Cardiac fibroblast (primary cell): ENCODE data around the gene LAMA2.

ENCODE experiments used
- DNase-seq, 2 donors: peaks; one replicate each; pipeline versions ENCODE4 v3.0.0 to v3.0.0-alpha.2; 2010; ENCODE audit warnings: low read depth in 2 of 2
- H3K4me3 ChIP-seq, 2 donors: replicated peaks in 1 of 2; 1 replicate in 1 of 2; 2 replicates in 1 of 2; pipeline ENCODE4 v1.5.1; 2011; ENCODE audit warnings: low read depth in 2 of 2, low read length in 2 of 2, mild to moderate bottlenecking in 2 of 2, moderate library complexity in 1 of 2
- TF ChIP-seq, protein P1 (sequence below): IDR thresholded peaks from one replicate; pipeline ENCODE4 v1.5.1; 2011; ENCODE audit warnings: low read depth, mild to moderate bottlenecking, low read length, inconsistent platforms

Gene LAMA2

DNA sequence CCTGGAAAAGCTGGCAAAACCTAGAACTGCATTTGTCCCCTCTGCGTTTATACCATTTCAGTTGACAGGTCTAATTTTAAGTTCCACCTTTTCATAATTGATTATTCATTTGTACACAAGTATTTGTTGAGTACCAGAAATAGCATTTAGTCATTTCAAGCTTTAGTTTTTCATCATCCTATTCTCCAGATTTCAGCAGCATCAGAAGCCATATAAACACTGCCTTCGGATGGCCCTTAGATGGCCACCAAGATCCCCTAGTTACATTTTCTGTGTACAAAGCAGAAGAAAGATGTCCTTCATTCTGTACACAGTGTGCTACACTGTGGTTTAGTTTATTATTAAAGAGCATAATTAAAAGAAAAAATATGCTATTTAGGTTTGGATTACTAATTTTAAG, 131.4 kb downstream of the LAMA2 start:
- DNase-seq: no peak
- TF ChIP-seq, protein P1, sequence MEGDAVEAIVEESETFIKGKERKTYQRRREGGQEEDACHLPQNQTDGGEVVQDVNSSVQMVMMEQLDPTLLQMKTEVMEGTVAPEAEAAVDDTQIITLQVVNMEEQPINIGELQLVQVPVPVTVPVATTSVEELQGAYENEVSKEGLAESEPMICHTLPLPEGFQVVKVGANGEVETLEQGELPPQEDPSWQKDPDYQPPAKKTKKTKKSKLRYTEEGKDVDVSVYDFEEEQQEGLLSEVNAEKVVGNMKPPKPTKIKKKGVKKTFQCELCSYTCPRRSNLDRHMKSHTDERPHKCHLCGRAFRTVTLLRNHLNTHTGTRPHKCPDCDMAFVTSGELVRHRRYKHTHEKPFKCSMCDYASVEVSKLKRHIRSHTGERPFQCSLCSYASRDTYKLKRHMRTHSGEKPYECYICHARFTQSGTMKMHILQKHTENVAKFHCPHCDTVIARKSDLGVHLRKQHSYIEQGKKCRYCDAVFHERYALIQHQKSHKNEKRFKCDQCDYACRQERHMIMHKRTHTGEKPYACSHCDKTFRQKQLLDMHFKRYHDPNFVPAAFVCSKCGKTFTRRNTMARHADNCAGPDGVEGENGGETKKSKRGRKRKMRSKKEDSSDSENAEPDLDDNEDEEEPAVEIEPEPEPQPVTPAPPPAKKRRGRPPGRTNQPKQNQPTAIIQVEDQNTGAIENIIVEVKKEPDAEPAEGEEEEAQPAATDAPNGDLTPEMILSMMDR: no peak
- H3K4me3 ChIP-seq: no peak overlapping the region

DNA sequence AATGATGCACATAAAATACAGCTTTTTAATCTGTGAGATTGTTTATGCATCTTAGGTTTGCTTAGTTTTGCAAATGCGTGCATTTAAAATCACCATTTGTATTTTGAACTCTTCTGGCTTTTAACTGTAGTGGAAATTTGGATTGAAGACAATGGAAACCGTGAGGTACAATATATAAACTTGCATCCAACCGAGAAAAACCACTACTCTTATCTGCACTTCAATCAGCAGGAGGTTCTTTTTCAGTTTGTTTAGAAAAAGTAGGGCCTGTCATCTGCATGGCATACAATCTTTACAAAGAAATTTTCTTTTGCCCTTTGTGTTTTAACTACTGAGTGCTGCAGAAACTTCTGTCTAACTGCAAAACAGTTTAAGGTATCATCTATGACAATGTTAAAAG, 132.8 kb downstream of the LAMA2 start:
- H3K4me3 ChIP-seq: no peak overlapping the region
- TF ChIP-seq, protein P1: no peak
- no peak for DNase-seq

DNA sequence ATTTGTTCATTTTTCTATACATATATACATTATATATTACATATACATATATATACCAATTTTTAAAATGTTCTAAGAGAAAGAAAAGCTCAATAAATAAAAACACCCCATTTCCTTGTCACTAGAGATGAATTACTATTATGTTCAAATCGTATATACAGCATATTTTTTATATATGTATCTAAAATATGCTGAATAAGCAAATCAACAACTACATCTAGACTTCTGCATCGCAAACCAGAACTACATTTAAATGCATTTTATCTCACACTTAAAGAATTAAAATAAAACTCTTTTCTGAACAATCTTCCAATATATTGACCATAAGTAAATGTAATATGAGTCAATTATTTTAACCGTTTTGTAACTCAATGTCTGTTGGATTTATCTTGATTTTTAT, 133.9 kb downstream of the LAMA2 start:
- no peak for DNase-seq
- no peak overlapping the region for H3K4me3 ChIP-seq
- TF ChIP-seq, protein P1: no peak

DNA sequence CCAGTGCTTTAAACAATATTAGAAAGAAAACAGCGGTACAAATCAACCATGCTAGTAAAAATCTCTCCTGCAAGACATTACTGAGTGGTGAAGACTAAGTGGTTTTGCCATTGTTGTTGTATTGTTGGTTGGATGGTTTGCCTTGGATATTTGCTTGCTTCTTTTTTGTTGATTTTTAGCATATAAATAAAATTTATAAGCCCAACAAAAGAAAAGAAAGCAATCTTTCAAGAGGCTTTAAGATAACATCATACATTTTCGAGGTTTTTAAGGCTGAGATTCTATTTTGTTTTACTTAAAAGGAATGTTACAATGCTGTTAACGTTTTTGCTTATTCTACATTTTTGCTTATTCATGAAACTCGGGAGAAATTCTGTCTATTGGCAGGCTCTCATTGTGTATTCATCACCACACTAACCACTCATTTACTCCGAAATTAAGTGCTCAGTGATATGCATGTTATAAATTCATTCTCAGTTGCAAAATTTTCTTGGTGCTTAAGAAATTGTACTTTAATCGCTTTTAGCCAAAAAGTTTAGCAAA, 139.1 kb downstream of the LAMA2 start:
- TF ChIP-seq, protein P1: no peak
- DNase-seq: no peak
- no peak overlapping the region for H3K4me3 ChIP-seq

DNA sequence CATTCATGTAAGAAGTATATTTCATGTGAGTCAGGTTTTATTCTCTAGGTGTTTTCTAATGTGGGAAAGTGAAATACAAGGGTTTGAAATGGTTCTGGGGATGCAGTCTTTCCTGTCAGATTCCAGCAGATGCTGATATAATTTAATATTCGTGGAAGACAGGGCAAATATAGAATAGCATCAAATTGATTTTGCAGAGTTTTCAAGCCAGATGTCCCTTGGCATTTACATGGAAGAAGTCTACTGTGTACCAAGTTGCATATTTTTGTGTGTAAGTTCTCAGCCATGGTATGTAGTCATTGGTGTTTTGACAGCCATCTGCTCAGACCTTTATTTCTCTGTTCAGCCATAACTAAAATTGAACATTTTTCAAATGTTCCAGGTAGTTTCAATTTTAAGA, 143.7 kb downstream of the LAMA2 start:
- H3K4me3 ChIP-seq: no peak overlapping the region
- no peak for DNase-seq
- TF ChIP-seq, protein P1: no peak

DNA sequence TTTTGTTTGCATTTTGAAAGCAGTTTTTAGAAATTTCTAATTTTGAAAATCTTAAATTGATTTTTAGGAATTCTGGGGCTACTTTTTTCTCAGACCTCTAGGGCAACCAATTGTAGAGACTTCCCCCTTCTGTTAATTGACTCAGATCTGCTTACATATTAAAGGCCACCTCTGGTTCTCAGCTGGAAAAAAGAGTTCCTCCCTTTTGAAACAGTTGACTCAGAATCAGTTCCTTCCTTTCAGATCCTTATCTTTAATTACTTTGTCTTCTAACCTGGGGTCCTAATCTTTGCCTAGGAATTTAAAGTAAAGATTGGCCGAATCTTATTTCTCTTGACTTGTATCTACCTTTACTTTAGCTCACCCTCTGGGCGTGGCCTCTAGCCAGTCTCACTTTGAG, 146.8 kb downstream of the LAMA2 start:
- TF ChIP-seq, protein P1: no peak
- H3K4me3 ChIP-seq: no peak overlapping the region
- DNase-seq: peak in 1 of 2 donors; percentile 19

DNA sequence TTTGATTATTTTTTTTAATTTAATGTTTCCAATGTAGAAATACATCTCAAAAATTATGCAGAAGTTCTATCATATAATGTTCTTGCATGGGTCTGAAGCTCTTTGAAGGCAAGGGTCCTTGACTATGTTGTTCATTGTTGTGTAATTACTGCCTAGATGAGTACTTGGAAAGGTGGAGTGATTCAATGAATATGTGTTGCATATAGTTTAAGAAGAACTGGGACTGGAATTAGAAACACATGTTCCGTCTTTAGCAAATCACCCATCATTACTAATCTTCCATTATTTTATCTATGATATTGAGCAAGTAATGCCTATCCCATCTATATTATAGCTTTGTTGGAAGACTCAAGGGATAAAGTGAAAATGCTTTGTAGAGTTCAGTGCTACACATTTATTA, 147.3 kb downstream of the LAMA2 start:
- TF ChIP-seq, protein P1: no peak
- no peak overlapping the region for H3K4me3 ChIP-seq
- peak in 1 of 2 donors; percentile 13 for DNase-seq
